Activated gamma-delta T cell (primary cell): ENCODE measurements around the gene MAD1L1.

Experiments used
- DNase-seq: peaks from one replicate; lab custom pipeline; 2025; lab: John Stamatoyannopoulos, UW

MAD1L1 gene

GRCh38 chr7:2242541-2243429 is 10.0 kb upstream of the MAD1L1 start:
- DNase-seq = no peak

GRCh38 chr7:2241580-2242540 is 9.1 kb upstream of the MAD1L1 start, which contains the start of the genes MRM2 and NUDT1:
Gene MRM2 (minus strand): TSS chr7:2242205. CDS start chr7:2242169, 36 bp downstream.
Gene NUDT1 (plus strand): TSS chr7:2242226. CDS start chr7:2244575, 2,349 bp downstream.
- DNase-seq = peak; percentile 45

- DNase-seq = no peak
Measured at GRCh38 chr7:2239242-2239641, 6.5 kb upstream of the MAD1L1 start.

- no peak for DNase-seq
Measured at GRCh38 chr7:2237109-2237602, 4.4 kb upstream of the MAD1L1 start.

GRCh38 chr7:2233926-2234325 is 1.2 kb upstream of the MAD1L1 start:
- DNase-seq = no peak

GRCh38 chr7:2231992-2232765 is 566 bp downstream of the MAD1L1 start:
- no peak for DNase-seq

GRCh38 chr7:2230882-2231281 is 1.9 kb downstream of the MAD1L1 start:
- no peak for DNase-seq

GRCh38 chr7:2230226-2230625 is 2.5 kb downstream of the MAD1L1 start:
- DNase-seq = no peak

GRCh38 chr7:2229467-2229866 is 3.3 kb downstream of the MAD1L1 start:
- no peak for DNase-seq

- DNase-seq = no peak
Measured at GRCh38 chr7:2228921-2229320, 3.8 kb downstream of the MAD1L1 start.

GRCh38 chr7:2227699-2228098 is 5.0 kb downstream of the MAD1L1 start:
- no peak for DNase-seq

GRCh38 chr7:2225830-2226229 is 6.9 kb downstream of the MAD1L1 start:
- DNase-seq = no peak

- DNase-seq = no peak
Measured at GRCh38 chr7:2225336-2225735, 7.4 kb downstream of the MAD1L1 start.

GRCh38 chr7:2224934-2225333 is 7.8 kb downstream of the MAD1L1 start:
- no peak for DNase-seq

- DNase-seq = no peak
Measured at GRCh38 chr7:2224491-2224928, 8.2 kb downstream of the MAD1L1 start.

GRCh38 chr7:2223321-2223720 is 9.4 kb downstream of the MAD1L1 start:
- no peak for DNase-seq

- no peak for DNase-seq
Measured at GRCh38 chr7:2222516-2222915, 10.2 kb downstream of the MAD1L1 start.

- DNase-seq = no peak
Measured at GRCh38 chr7:2220954-2221353, 11.8 kb downstream of the MAD1L1 start.

- DNase-seq = no peak
Measured at GRCh38 chr7:2220506-2220905, 12.2 kb downstream of the MAD1L1 start.

GRCh38 chr7:2220030-2220429 is 12.7 kb downstream of the MAD1L1 start:
- DNase-seq = no peak

- no peak for DNase-seq
Measured at GRCh38 chr7:2219606-2220005, 13.1 kb downstream of the MAD1L1 start.
